Right atrium auricular region (tissue), 2 donors: ENCODE measurements around the gene RRP8. TPM values are rescaled to one million over a fixed set of nuclear protein-coding genes. Genes with fewer than 3 reads are reported as not detected.

Experiments used
- DNase-seq: peaks from one replicate; pipeline ENCODE4 v3.0.0-alpha.2; 2019; ENCODE audit warnings: low spot score
- H3K27ac ChIP-seq, 2 donors: fragments of 200-600 bp; sonication (generic); 1 replicate in 1 of 2; 2 replicates in 1 of 2; pipeline ENCODE4 v1.5.1; 2016 to 2019
- H3K27me3 ChIP-seq, 2 donors: fragments of 200-600 bp; sonication (generic); one replicate each; pipeline versions ENCODE4 v1.5.1 to v1.6.0; 2017 to 2019
- H3K36me3 ChIP-seq: fragments of 200-600 bp; sonication (generic); one replicate; pipeline ENCODE4 v1.5.1; 2016
- H3K4me1 ChIP-seq, 2 donors: fragments of 200-600 bp; sonication (generic); one replicate each; pipeline versions ENCODE4 v1.5.1 to v1.6.0; 2017 to 2019
- H3K4me3 ChIP-seq, 2 donors: fragments of 200-600 bp; sonication (generic); 1 replicate in 1 of 2; 2 replicates in 1 of 2; pipeline ENCODE4 v1.5.1; 2017 to 2019; ENCODE audit warnings: mild to moderate bottlenecking in 1 of 2, moderate library complexity in 1 of 2
- H3K9me3 ChIP-seq, 2 donors: fragments of 200-600 bp; sonication (generic); one replicate each; pipeline ENCODE4 v1.5.1; 2019
- CTCF ChIP-seq, 2 donors: fragments of 200-600 bp; sonication (generic); IDR thresholded peaks; one replicate each; pipeline ENCODE4 v1.5.1; 2019; ENCODE audit warnings: antibody characterized with exemption in 2 of 2
- total RNA-seq, 2 donors: library from RNA; depleted of rRNA; stranded (reverse); fragments of >200 nt; gene quantifications; one replicate each; pipeline ENCODE4 v1.1.0, GENCODE V29; 2016

The RRP8 gene
- total RNA-seq, 2 donors from 2014 or later = 9.7 to 12.2 TPM

GRCh38 chr11:6557761-6558674, 45.4 kb downstream of the RRP8 start:
- no peak for DNase-seq
- no peak for TF ChIP-seq CTCF (IDR thresholded peaks at IDR 0.05)

GRCh38 chr11:6557063-6557462, 46.4 kb downstream of the RRP8 start:
- TF ChIP-seq CTCF (IDR thresholded peaks at IDR 0.05) = no peak
- H3K36me3 ChIP-seq = no peaks in the 10 kb centered on the region
- H3K27me3 ChIP-seq = no peaks in the 10 kb centered on the region
- no peaks in the 10 kb centered on the region for H3K4me1 ChIP-seq
- no peak overlapping the region for H3K27ac ChIP-seq
- no peak for DNase-seq
- no peaks in the 10 kb centered on the region for H3K9me3 ChIP-seq
- no peak overlapping the region for H3K4me3 ChIP-seq

More at GRCh38 chr11:6557761-6558674, 45.4 kb downstream of the RRP8 start:
- H3K9me3 ChIP-seq = no peaks in the 10 kb centered on the region
- H3K36me3 ChIP-seq = no peaks in the 10 kb centered on the region
- no peaks in the 10 kb centered on the region for H3K27me3 ChIP-seq
- no peak overlapping the region for H3K4me3 ChIP-seq
- no peaks in the 10 kb centered on the region for H3K4me1 ChIP-seq
- H3K27ac ChIP-seq = no peak overlapping the region

- no peaks in the 10 kb centered on the region for H3K9me3 ChIP-seq
- DNase-seq = no peak
- no peaks in the 10 kb centered on the region for H3K27me3 ChIP-seq
- H3K4me3 ChIP-seq = no peak overlapping the region
- no peaks in the 10 kb centered on the region for H3K36me3 ChIP-seq
- TF ChIP-seq CTCF (IDR thresholded peaks at IDR 0.05) = no peak
- H3K4me1 ChIP-seq = no peaks in the 10 kb centered on the region
- H3K27ac ChIP-seq = no peak overlapping the region
These were observed 47.1 kb downstream of the RRP8 start for GRCh38 chr11:6556139-6556949.

GRCh38 chr11:6554828-6555706, 48.3 kb downstream of the RRP8 start:
- no peaks in the 10 kb centered on the region for H3K9me3 ChIP-seq
- TF ChIP-seq CTCF (IDR thresholded peaks at IDR 0.05) = no peak

GRCh38 chr11:6553634-6554033, 49.8 kb downstream of the RRP8 start:
- Histone ChIP-seq H3K4me1 (no peaks in the 10 kb centered on the region), H3K27me3 (no peaks in the 10 kb centered on the region), H3K36me3 (peaks cover 1% of the 10 kb centered on the region), H3K9me3 (no peaks in the 10 kb centered on the region), H3K4me3 (no peak overlapping the region), H3K27ac (no peak overlapping the region)
- no peak for TF ChIP-seq CTCF (IDR thresholded peaks at IDR 0.05)
- DNase-seq = no peak

More at GRCh38 chr11:6554828-6555706, 48.3 kb downstream of the RRP8 start:
- Histone ChIP-seq H3K4me1 (no peaks in the 10 kb centered on the region), H3K27me3 (no peaks in the 10 kb centered on the region), H3K36me3 (no peaks in the 10 kb centered on the region), H3K27ac (no peak overlapping the region), H3K4me3 (no peak overlapping the region)
- no peak for DNase-seq
